DMS153 (cell line): ENCODE measurements around the gene REV3L.
A peak's percentile ranks its signal among the peaks of the same experiment; 100 is the strongest.
"Not testable (repeated sequence)": the region's sequence is repeated elsewhere in the genome, so short reads cannot be mapped to it uniquely, and the experiment has no call there.

Source experiments
- DNase-seq: peaks from one replicate; lab custom pipeline; 2025; lab: John Stamatoyannopoulos, UW

The REV3L gene

GRCh38 chr6:111291336-111292259 is 191.4 kb downstream of the REV3L start:
- no peak for DNase-seq

GRCh38 chr6:111290689-111291335 is 192.2 kb downstream of the REV3L start:
- DNase-seq = not testable (repeated sequence)

GRCh38 chr6:111284356-111284755 is 198.7 kb downstream of the REV3L start:
- DNase-seq = not testable (repeated sequence)

- no peak for DNase-seq
Measured at GRCh38 chr6:111283707-111284106, 199.3 kb downstream of the REV3L start.

GRCh38 chr6:111282515-111282914 is 200.5 kb downstream of the REV3L start:
- no peak for DNase-seq

- no peak for DNase-seq
Measured at GRCh38 chr6:111280445-111280955, 202.5 kb downstream of the REV3L start.

- no peak for DNase-seq
Measured at GRCh38 chr6:111278731-111279130, 204.3 kb downstream of the REV3L start.

- DNase-seq = no peak
Measured at GRCh38 chr6:111277819-111278218, 205.2 kb downstream of the REV3L start.

- DNase-seq = no peak
Measured at GRCh38 chr6:111276736-111277135, 206.3 kb downstream of the REV3L start.

- no peak for DNase-seq
Measured at GRCh38 chr6:111276335-111276734, 206.7 kb downstream of the REV3L start.

- DNase-seq = no peak
Measured at GRCh38 chr6:111274593-111275217, 208.3 kb downstream of the REV3L start.

GRCh38 chr6:111270121-111270520 is 212.9 kb downstream of the REV3L start:
- no peak for DNase-seq

GRCh38 chr6:111269401-111269970 is 213.5 kb downstream of the REV3L start:
- no peak for DNase-seq

- DNase-seq = no peak
Measured at GRCh38 chr6:111267764-111268333, 215.2 kb downstream of the REV3L start.

GRCh38 chr6:111266276-111266675 is 216.7 kb downstream of the REV3L start:
- DNase-seq = no peak

- no peak for DNase-seq
Measured at GRCh38 chr6:111265842-111266241, 217.2 kb downstream of the REV3L start.

GRCh38 chr6:111263837-111264236 is 219.2 kb downstream of the REV3L start:
- DNase-seq = no peak

GRCh38 chr6:111260570-111261298 is 222.3 kb downstream of the REV3L start:
- no peak for DNase-seq

GRCh38 chr6:111259089-111259831 is 223.8 kb downstream of the REV3L start:
- peak; percentile 99 for DNase-seq

- DNase-seq = no peak
Measured at GRCh38 chr6:111258615-111259088, 224.4 kb downstream of the REV3L start.
